Liver (tissue), 3 donors: Measurements from ENCODE around the gene CFAP90.

Source experiments
- RAD21 ChIP-seq, 2 donors: IDR thresholded peaks; 2 replicates each; pipeline ENCODE4 v1.6.1; 2016; ENCODE audit warnings: antibody characterized with exemption in 2 of 2, mild to moderate bottlenecking in 2 of 2
- SP1 ChIP-seq: IDR thresholded peaks from 2 replicates; pipeline ENCODE4 v1.6.1; 2018; ENCODE audit warnings: antibody characterized with exemption, mild to moderate bottlenecking
- TAF1 ChIP-seq: conservative IDR thresholded peaks from 2 replicates; pipeline ENCODE4 v1.6.1; 2016; ENCODE audit warnings: antibody characterized with exemption, mild to moderate bottlenecking
- YY1 ChIP-seq: IDR thresholded peaks from 2 replicates; pipeline ENCODE4 v1.6.1; 2016; ENCODE audit warnings: antibody characterized with exemption, mild to moderate bottlenecking
- TF ChIP-seq, protein P1 (sequence below): fragments of 150-350 bp; IDR thresholded peaks from 2 replicates; pipeline ENCODE4 v1.5.1; 2017; ENCODE audit warnings: improper control_type of control experiment, low read depth, low read length; ENCODE audit not compliant: missing input control
- TF ChIP-seq, protein P2 (sequence below): IDR thresholded peaks from 2 replicates; pipeline ENCODE4 v1.6.1; 2016; ENCODE audit warnings: antibody characterized with exemption, mild to moderate bottlenecking
- donor health status: healthy.
- donor health status: healthy.

DNA sequence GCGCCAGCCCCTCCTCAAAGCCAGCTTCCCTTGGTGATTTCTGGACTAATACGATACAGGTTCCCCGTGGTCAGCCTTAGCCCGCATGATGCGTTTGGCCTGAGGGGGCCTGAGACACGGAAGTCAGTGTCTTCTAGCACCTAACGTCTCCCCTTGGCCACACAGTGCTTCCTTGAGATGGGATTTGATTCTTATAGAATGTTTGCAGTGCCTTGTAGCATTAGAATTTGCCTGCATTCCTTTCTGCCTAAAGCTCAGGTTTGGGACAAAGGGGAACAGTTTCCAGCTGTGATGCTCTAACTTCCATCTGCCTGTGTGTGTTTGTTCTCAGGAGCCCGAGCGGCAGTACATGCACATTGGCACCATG lies 34.4 kb downstream of the CFAP90 start:
- TF ChIP-seq, protein P1, sequence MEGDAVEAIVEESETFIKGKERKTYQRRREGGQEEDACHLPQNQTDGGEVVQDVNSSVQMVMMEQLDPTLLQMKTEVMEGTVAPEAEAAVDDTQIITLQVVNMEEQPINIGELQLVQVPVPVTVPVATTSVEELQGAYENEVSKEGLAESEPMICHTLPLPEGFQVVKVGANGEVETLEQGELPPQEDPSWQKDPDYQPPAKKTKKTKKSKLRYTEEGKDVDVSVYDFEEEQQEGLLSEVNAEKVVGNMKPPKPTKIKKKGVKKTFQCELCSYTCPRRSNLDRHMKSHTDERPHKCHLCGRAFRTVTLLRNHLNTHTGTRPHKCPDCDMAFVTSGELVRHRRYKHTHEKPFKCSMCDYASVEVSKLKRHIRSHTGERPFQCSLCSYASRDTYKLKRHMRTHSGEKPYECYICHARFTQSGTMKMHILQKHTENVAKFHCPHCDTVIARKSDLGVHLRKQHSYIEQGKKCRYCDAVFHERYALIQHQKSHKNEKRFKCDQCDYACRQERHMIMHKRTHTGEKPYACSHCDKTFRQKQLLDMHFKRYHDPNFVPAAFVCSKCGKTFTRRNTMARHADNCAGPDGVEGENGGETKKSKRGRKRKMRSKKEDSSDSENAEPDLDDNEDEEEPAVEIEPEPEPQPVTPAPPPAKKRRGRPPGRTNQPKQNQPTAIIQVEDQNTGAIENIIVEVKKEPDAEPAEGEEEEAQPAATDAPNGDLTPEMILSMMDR: no peak
- TF ChIP-seq RAD21 (IDR thresholded peaks at IDR 0.05): no peak
- no peak for TF ChIP-seq SP1
- TF ChIP-seq, protein P2, sequence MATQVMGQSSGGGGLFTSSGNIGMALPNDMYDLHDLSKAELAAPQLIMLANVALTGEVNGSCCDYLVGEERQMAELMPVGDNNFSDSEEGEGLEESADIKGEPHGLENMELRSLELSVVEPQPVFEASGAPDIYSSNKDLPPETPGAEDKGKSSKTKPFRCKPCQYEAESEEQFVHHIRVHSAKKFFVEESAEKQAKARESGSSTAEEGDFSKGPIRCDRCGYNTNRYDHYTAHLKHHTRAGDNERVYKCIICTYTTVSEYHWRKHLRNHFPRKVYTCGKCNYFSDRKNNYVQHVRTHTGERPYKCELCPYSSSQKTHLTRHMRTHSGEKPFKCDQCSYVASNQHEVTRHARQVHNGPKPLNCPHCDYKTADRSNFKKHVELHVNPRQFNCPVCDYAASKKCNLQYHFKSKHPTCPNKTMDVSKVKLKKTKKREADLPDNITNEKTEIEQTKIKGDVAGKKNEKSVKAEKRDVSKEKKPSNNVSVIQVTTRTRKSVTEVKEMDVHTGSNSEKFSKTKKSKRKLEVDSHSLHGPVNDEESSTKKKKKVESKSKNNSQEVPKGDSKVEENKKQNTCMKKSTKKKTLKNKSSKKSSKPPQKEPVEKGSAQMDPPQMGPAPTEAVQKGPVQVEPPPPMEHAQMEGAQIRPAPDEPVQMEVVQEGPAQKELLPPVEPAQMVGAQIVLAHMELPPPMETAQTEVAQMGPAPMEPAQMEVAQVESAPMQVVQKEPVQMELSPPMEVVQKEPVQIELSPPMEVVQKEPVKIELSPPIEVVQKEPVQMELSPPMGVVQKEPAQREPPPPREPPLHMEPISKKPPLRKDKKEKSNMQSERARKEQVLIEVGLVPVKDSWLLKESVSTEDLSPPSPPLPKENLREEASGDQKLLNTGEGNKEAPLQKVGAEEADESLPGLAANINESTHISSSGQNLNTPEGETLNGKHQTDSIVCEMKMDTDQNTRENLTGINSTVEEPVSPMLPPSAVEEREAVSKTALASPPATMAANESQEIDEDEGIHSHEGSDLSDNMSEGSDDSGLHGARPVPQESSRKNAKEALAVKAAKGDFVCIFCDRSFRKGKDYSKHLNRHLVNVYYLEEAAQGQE: no peak
- TF ChIP-seq YY1: no peak
- TF ChIP-seq TAF1: no peak
